SK-N-SH (cell line): Measurements from ENCODE around the gene TEAD3. TPM values are rescaled to one million over a fixed set of nuclear protein-coding genes. Genes with fewer than 3 reads are reported as not detected.

Experiments used
- CTCF ChIA-PET: fragments of 300-600, 350-600 bp; formaldehyde crosslinking; extraction: SDS; loops from one replicate; lab custom pipeline; 2021; lab: Yijun Ruan, JAX
- POLR2A ChIA-PET: fragments of 350-600 bp; sonication (Branson Sonifier 250); formaldehyde crosslinking; extraction: SDS; loops from one replicate; lab custom pipeline; 2020; ENCODE audit warnings: antibody characterized with exemption, inconsistent platforms; lab: Yijun Ruan, JAX
- DNase-seq: peaks from one replicate; pipeline ENCODE4 v3.0.0; 2012
- H2AFZ ChIP-seq: fragments of 200-600 bp; sonication (generic); 2 replicates; pipeline ENCODE4 v1.8.1; 2016; ENCODE audit warnings: antibody characterized with exemption, mild to moderate bottlenecking, low read depth
- H3F3A ChIP-seq: fragments of 200-600 bp; sonication (generic); replicated peaks from 2 replicates; pipeline ENCODE3; 2016; ENCODE audit warnings: antibody characterized with exemption, mild to moderate bottlenecking; ENCODE audit not compliant: insufficient read depth
- H3K27ac ChIP-seq, 2 experiments: fragments of 200-500 bp in 1 of 2; fragments of 200-600 bp in 1 of 2; sonication (Bioruptor generic) in 1 of 2; sonication (generic), shearing (Covaris generic) in 1 of 2; 2 replicates each; pipeline versions ENCODE4 v1.5.1 to v1.6.1; 2014 to 2016; ENCODE audit warnings: low read depth in 2 of 2, inconsistent platforms in 1 of 2, low read length in 1 of 2, mild to moderate bottlenecking in 1 of 2, mixed read lengths in 1 of 2
- H3K27me3 ChIP-seq: fragments of 200-600 bp; sonication (generic), shearing (Covaris generic); 2 replicates; pipeline ENCODE4 v1.6.1; 2016; ENCODE audit warnings: mixed run types; ENCODE audit not compliant: insufficient read depth
- H3K36me3 ChIP-seq, 2 experiments: fragments of 200-500 bp in 1 of 2; fragments of 200-600 bp in 1 of 2; sonication (Bioruptor generic) in 1 of 2; sonication (generic) in 1 of 2; replicated peaks in 1 of 2; 2 replicates each; pipeline versions ENCODE3 to v1.5.1; 2014 to 2016; ENCODE audit warnings: low read length in 1 of 2, mild to moderate bottlenecking in 1 of 2; ENCODE audit not compliant: insufficient read depth in 2 of 2, control insufficient read depth in 1 of 2
- H3K4me1 ChIP-seq, 2 experiments: fragments of 200-500 bp in 1 of 2; fragments of 200-600 bp in 1 of 2; sonication (Bioruptor generic) in 1 of 2; sonication (generic), shearing (Covaris generic) in 1 of 2; 2 replicates each; pipeline versions ENCODE4 v1.5.1 to v1.6.1; 2014 to 2016; ENCODE audit warnings: low read depth in 1 of 2, low read length in 1 of 2, mixed run types in 1 of 2; ENCODE audit not compliant: insufficient read depth in 2 of 2, control insufficient read depth in 1 of 2
- H3K4me2 ChIP-seq: fragments of 200-600 bp; sonication (generic), shearing (Covaris generic); 2 replicates; pipeline ENCODE4 v1.6.1; 2017; ENCODE audit warnings: mixed run types
- H3K4me3 ChIP-seq, 2 experiments: fragments of 200-500 bp in 1 of 2; fragments of 200-600 bp in 1 of 2; sonication (Bioruptor generic) in 1 of 2; sonication (generic), shearing (Covaris generic) in 1 of 2; 2 replicates each; pipeline versions ENCODE4 v1.5.1 to v1.8.1; 2014 to 2016; ENCODE audit warnings: low read depth in 2 of 2, inconsistent platforms in 1 of 2, low read length in 1 of 2, mild to moderate bottlenecking in 1 of 2, mixed read lengths in 1 of 2, moderate library complexity in 1 of 2
- H3K79me2 ChIP-seq: fragments of 200-600 bp; sonication (generic); 2 replicates; pipeline ENCODE4 v1.8.1; 2017; ENCODE audit warnings: mild to moderate bottlenecking; ENCODE audit not compliant: insufficient read depth
- H3K9ac ChIP-seq: fragments of 200-600 bp; sonication (generic); 2 replicates; pipeline ENCODE4 v1.6.1; 2017; ENCODE audit warnings: mixed run types
- H3K9me2 ChIP-seq: fragments of 200-600 bp; sonication (generic); 2 replicates; pipeline ENCODE4 v1.6.1; 2017; ENCODE audit warnings: mixed run types
- H3K9me3 ChIP-seq: fragments of 200-600 bp; sonication (generic); 2 replicates; pipeline ENCODE4 v1.6.1; 2017; ENCODE audit warnings: mixed run types, mild to moderate bottlenecking, moderate library complexity
- H4K20me1 ChIP-seq: fragments of 200-600 bp; sonication (generic); 2 replicates; pipeline ENCODE4 v1.6.1; 2017; ENCODE audit warnings: mild to moderate bottlenecking, mixed run types; ENCODE audit not compliant: insufficient read depth
- CHD2 ChIP-seq: fragments of 150-350 bp; IDR thresholded peaks from 2 replicates; pipeline ENCODE4 v1.6.1; 2018; ENCODE audit warnings: low read length; ENCODE audit not compliant: partially characterized antibody
- CTCF ChIP-seq: fragments of 200-600 bp; sonication (generic); IDR thresholded peaks from 2 replicates; pipeline ENCODE4 v1.6.1; 2017; ENCODE audit warnings: antibody characterized with exemption, mild to moderate bottlenecking, moderate library complexity
- EP300 ChIP-seq, 2 experiments: IDR thresholded peaks; 2 replicates each; pipeline versions ENCODE4 v1.4.0 to v1.6.1; 2012; ENCODE audit warnings: borderline replicate concordance in 1 of 2, low read depth in 1 of 2, low read length in 1 of 2
- FOSL2 ChIP-seq: IDR thresholded peaks from 2 replicates; pipeline ENCODE4 v1.4.0; 2012; ENCODE audit warnings: low read depth, mild to moderate bottlenecking, moderate library complexity, borderline replicate concordance
- FOXJ3 ChIP-seq: sonication (generic); formaldehyde crosslinking; IDR thresholded peaks from 2 replicates; pipeline ENCODE4 v1.5.1; 2020; ENCODE audit warnings: mild to moderate bottlenecking, missing genetic modification reagents
- GABPA ChIP-seq: IDR thresholded peaks from 2 replicates; pipeline ENCODE4 v1.4.0; 2012; ENCODE audit warnings: low read depth, mild to moderate bottlenecking
- JUND ChIP-seq: IDR thresholded peaks from 2 replicates; pipeline ENCODE4 v1.4.0; 2012
- MEF2A ChIP-seq: IDR thresholded peaks from 2 replicates; pipeline ENCODE4 v1.4.0; 2012; ENCODE audit warnings: low read depth, borderline replicate concordance
- MXI1 ChIP-seq: IDR thresholded peaks from 2 replicates; pipeline ENCODE4 v1.6.1; 2012; ENCODE audit warnings: mild to moderate bottlenecking, low read depth, low read length, improper control_type of control experiment
- NFIC ChIP-seq: IDR thresholded peaks from 2 replicates; pipeline ENCODE4 v1.4.0; 2012; ENCODE audit warnings: borderline replicate concordance
- POLR2AphosphoS5 ChIP-seq: IDR thresholded peaks from 2 replicates; pipeline ENCODE4 v1.6.1; 2012; ENCODE audit warnings: low read depth, low read length
- RFX5 ChIP-seq: IDR thresholded peaks from 2 replicates; pipeline ENCODE4 v1.6.1; 2012; ENCODE audit warnings: mild to moderate bottlenecking, improper control_type of control experiment, low read length
- SIN3A ChIP-seq: IDR thresholded peaks from 2 replicates; pipeline ENCODE4 v1.6.1; 2012; ENCODE audit warnings: low read depth, mild to moderate bottlenecking, low read length, moderate library complexity, borderline replicate concordance
- SMC3 ChIP-seq: IDR thresholded peaks from 2 replicates; pipeline ENCODE4 v1.6.1; 2012; ENCODE audit warnings: low read depth, low read length, improper control_type of control experiment
- TAF1 ChIP-seq: IDR thresholded peaks from 2 replicates; pipeline ENCODE4 v1.6.1; 2012; ENCODE audit warnings: low read depth, mild to moderate bottlenecking, low read length, moderate library complexity, borderline replicate concordance
- TCF12 ChIP-seq: IDR thresholded peaks from 2 replicates; pipeline ENCODE4 v1.4.0; 2012
- YY1 ChIP-seq: IDR thresholded peaks from 2 replicates; pipeline ENCODE4 v1.4.0; 2012; ENCODE audit warnings: low read depth, mild to moderate bottlenecking
- WGBS: methylation state at CpG from one replicate; pipeline ENCODE4 v1.1.6; 2017; ENCODE audit warnings: low lambda C conversion rate; 5-methylcytosine and 5-hydroxymethylcytosine counted together
- polyA plus RNA-seq, 3 experiments: library from polyadenylated mRNA; depleted of rRNA; stranded (reverse); fragments of >200 nt; gene quantifications; 2 replicates each; pipeline ENCODE4 v1.2.3, GENCODE V29; 2012
- TF ChIP-seq, protein P1 (sequence below): IDR thresholded peaks from 2 replicates; pipeline ENCODE4 v1.4.0; 2012; ENCODE audit warnings: low read depth
- TF ChIP-seq, protein P2 (sequence below): IDR thresholded peaks from 2 replicates; pipeline ENCODE4 v1.4.0; 2012; ENCODE audit warnings: low read depth, borderline replicate concordance

TEAD3 gene
- polyA plus RNA-seq, 1 of the 3 experiments (the other 2 are of a cell fraction) = 7.1 TPM

DNA sequence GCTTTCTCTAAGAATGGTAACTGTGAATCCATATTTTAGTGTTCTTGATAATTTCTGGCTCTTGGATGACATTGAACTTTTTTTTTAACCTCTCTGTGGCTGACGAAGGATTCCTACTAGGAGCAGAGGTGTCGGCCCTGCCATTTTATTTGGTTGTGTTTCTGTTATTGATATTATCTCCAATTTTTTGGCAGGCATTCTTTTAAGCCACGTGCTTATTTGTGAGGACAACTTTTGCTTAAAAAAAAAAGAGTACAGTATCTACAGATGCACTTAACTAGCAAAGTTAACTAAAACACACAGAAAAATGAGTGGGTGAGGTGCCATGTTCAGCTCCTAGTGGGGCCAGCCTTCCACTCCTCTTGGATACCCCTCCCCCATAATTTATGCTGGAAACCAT, 43.6 kb downstream of the TEAD3 start:
- WGBS = 29% methylated on average over 3 of the region's 3 CpGs
- Histone ChIP-seq H3K27ac (no peak overlapping the region; a peak in 1 of 4 replicates), H3K4me3 (peak overlapping the region; percentile 64 to 70), H3K79me2 (peaks cover 4% of the 10 kb centered on the region; the same call in 1 of the 2 replicates), H2AFZ (peak overlapping the region; percentile 61; the same call in 1 of the 2 replicates), H3K4me1 (peaks cover 0 to 17% of the 10 kb centered on the region in 2 experiments; a peak in 2 of 4 replicates), H3K9ac (peak overlapping the region; percentile 63; the same call in 1 of the 2 replicates), H3F3A (no peaks in the 10 kb centered on the region), H3K36me3 (peaks cover 0 to 4% of the 10 kb centered on the region in 2 experiments), H3K27me3 (no peaks in the 10 kb centered on the region), H3K9me3 (no peaks in the 10 kb centered on the region), H3K9me2 (no peaks in the 10 kb centered on the region), H3K4me2 (peak overlapping the region; percentile 90), H4K20me1 (no peaks in the 10 kb centered on the region)
- DNase-seq = no peak
- TF ChIP-seq CTCF (no peak), POLR2AphosphoS5 (no peak), JUND (no peak), MEF2A (no peak), TCF12 (no peak), MXI1 (peak; percentile 33; the same call in 1 of the 2 replicates)
- TF ChIP-seq, protein P1, sequence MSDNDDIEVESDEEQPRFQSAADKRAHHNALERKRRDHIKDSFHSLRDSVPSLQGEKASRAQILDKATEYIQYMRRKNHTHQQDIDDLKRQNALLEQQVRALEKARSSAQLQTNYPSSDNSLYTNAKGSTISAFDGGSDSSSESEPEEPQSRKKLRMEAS = 0 out of 2 replicates have a peak, but pooled peaks have one; percentile 17
- CTCF ChIA-PET = interaction anchor here (0.7 to 9.0 kb wide), 6 partner anchors 14 to 159 kb away, joined by 3 to 186 read pairs (median 4); partner anchors contain the start of genes PPARD and RPL10A
- POLR2A ChIA-PET = no interaction called here

- ChIA-PET CTCF (interaction anchor here (0.9 to 9.0 kb wide), 8 partner anchors 14 to 284 kb away, joined by 3 to 186 read pairs (median 4); partner anchors contain the start of genes ARMC12, PPARD and RPL10A), POLR2A (no interaction called here)
- Histone ChIP-seq H3K27ac (no peak within 1 kb of the TSS; a peak in 1 of 4 replicates), H3K9me3 (no peaks in the 10 kb centered on the region), H4K20me1 (no peaks in the 10 kb centered on the region), H3K27me3 (no peaks in the 10 kb centered on the region), H2AFZ (peak within 1 kb of the TSS; percentile 61; the same call in 1 of the 2 replicates), H3K79me2 (peaks cover 4% of the 10 kb centered on the region; the same call in 1 of the 2 replicates), H3F3A (no peaks in the 10 kb centered on the region), H3K9me2 (no peaks in the 10 kb centered on the region), H3K4me2 (peak within 1 kb of the TSS; percentile 90), H3K9ac (peak within 1 kb of the TSS; percentile 63; the same call in 1 of the 2 replicates), H3K4me3 (peak within 1 kb of the TSS; percentile 64 to 70), H3K36me3 (peaks cover 0 to 3% of the 10 kb centered on the region in 2 experiments), H3K4me1 (peaks cover 0 to 17% of the 10 kb centered on the region in 2 experiments; a peak in 2 of 4 replicates)
- peak; percentile 98 for DNase-seq
- WGBS = 4% methylated on average over 39 of the region's 87 CpGs
- TF ChIP-seq GABPA = no peak
- TF ChIP-seq NFIC = peak; percentile 48; the same call in 1 of the 2 replicates
- TF ChIP-seq EP300 (IDR thresholded peaks at IDR 0.05; ENCODE audit: borderline replicate concordance in 1 of 2, low read depth in 1 of 2, low read length in 1 of 2) = no peak
- peak; percentile 42; the same call in 1 of the 2 replicates for TF ChIP-seq SIN3A
- no peak for TF ChIP-seq MEF2A
- TF ChIP-seq TAF1 = peak; percentile 31; the same call in 1 of the 2 replicates
- no peak for TF ChIP-seq RFX5
- TF ChIP-seq TCF12 = no peak
- TF ChIP-seq FOSL2 = no peak
- TF ChIP-seq FOXJ3 = no peak
- no peak for TF ChIP-seq JUND
- TF ChIP-seq SMC3 = no peak
- TF ChIP-seq, protein P2, sequence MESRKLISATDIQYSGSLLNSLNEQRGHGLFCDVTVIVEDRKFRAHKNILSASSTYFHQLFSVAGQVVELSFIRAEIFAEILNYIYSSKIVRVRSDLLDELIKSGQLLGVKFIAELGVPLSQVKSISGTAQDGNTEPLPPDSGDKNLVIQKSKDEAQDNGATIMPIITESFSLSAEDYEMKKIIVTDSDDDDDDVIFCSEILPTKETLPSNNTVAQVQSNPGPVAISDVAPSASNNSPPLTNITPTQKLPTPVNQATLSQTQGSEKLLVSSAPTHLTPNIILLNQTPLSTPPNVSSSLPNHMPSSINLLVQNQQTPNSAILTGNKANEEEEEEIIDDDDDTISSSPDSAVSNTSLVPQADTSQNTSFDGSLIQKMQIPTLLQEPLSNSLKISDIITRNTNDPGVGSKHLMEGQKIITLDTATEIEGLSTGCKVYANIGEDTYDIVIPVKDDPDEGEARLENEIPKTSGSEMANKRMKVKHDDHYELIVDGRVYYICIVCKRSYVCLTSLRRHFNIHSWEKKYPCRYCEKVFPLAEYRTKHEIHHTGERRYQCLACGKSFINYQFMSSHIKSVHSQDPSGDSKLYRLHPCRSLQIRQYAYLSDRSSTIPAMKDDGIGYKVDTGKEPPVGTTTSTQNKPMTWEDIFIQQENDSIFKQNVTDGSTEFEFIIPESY = no peak
- TF ChIP-seq CHD2 = no peak
- TF ChIP-seq YY1 = no peak
- peak; percentile 75 for TF ChIP-seq MXI1
Measured at GRCh38 chr6:35452183-35453090, 44.4 kb downstream of the TEAD3 start, which contains the start of gene FANCE. FANCE (plus strand) TSS chr6:35452338; CDS start chr6:35452546, 208 bp downstream.
